ENCODE measurements around the gene KCNQ1OT1.

KCNQ1OT1 gene

GRCh38 chr11:2701898-2702434, 2.2 kb upstream of the KCNQ1OT1 start:
- DNase-seq (ENCODE audit: low read depth), result no peak

- DNase-seq (ENCODE audit: low read depth), result no peak
Observed at GRCh38 chr11:2701230-2701629, 1.4 kb upstream of the KCNQ1OT1 start.

- DNase-seq (ENCODE audit: low read depth), result no peak
Observed at GRCh38 chr11:2700415-2701211, 819 bp upstream of the KCNQ1OT1 start.

- no peak for DNase-seq (ENCODE audit: low read depth)
Observed at GRCh38 chr11:2699185-2699530, 636 bp downstream of the KCNQ1OT1 start.

- DNase-seq (ENCODE audit: low read depth), result no peak
Observed at GRCh38 chr11:2698386-2699184, 1.2 kb downstream of the KCNQ1OT1 start.

GRCh38 chr11:2697866-2698265, 1.9 kb downstream of the KCNQ1OT1 start:
- no peak for DNase-seq (ENCODE audit: low read depth)

- DNase-seq (ENCODE audit: low read depth), result no peak
Observed at GRCh38 chr11:2696455-2696854, 3.3 kb downstream of the KCNQ1OT1 start.

GRCh38 chr11:2694995-2695939, 4.5 kb downstream of the KCNQ1OT1 start:
- no peak for DNase-seq (ENCODE audit: low read depth)

- no peak for DNase-seq (ENCODE audit: low read depth)
Observed at GRCh38 chr11:2694495-2694894, 5.3 kb downstream of the KCNQ1OT1 start.

- DNase-seq (ENCODE audit: low read depth), result no peak
Observed at GRCh38 chr11:2693271-2694261, 6.2 kb downstream of the KCNQ1OT1 start.

GRCh38 chr11:2691991-2692875, 7.6 kb downstream of the KCNQ1OT1 start:
- DNase-seq (ENCODE audit: low read depth), result no peak

- DNase-seq (ENCODE audit: low read depth), result no peak
Observed at GRCh38 chr11:2691355-2691761, 8.4 kb downstream of the KCNQ1OT1 start.

- DNase-seq (ENCODE audit: low read depth), result no peak
Observed at GRCh38 chr11:2690596-2691354, 9.0 kb downstream of the KCNQ1OT1 start.

GRCh38 chr11:2689651-2690575, 9.9 kb downstream of the KCNQ1OT1 start:
- DNase-seq (ENCODE audit: low read depth), result no peak

- no peak for DNase-seq (ENCODE audit: low read depth)
Observed at GRCh38 chr11:2688381-2689231, 11.2 kb downstream of the KCNQ1OT1 start.

- DNase-seq (ENCODE audit: low read depth), result no peak
Observed at GRCh38 chr11:2687782-2688191, 12.0 kb downstream of the KCNQ1OT1 start.

GRCh38 chr11:2687223-2687530, 12.6 kb downstream of the KCNQ1OT1 start:
- DNase-seq (ENCODE audit: low read depth), result no peak
